GM23338 (cell line): ENCODE measurements around the gene TRMT44. TPM values are rescaled to one million over a fixed set of nuclear protein-coding genes. Genes with fewer than 3 reads are reported as not detected.

Experiments used
- ATAC-seq: fragments of 200-7000 bp; cut with Tn5 transposase; 3 replicates; pipeline ENCODE4 v1.9.1; 2020
- DNase-seq: peaks from one replicate; pipeline ENCODE4 v3.0.0-alpha.2; 2015; ENCODE audit warnings: low spot score
- H2AFZ ChIP-seq: fragments of 200-600 bp; sonication (generic); 2 replicates; pipeline ENCODE4 v1.8.0; 2016; ENCODE audit warnings: antibody characterized with exemption, mild to moderate bottlenecking, moderate library complexity
- H3F3A ChIP-seq: fragments of 200-600 bp; sonication (generic); replicated peaks from 2 replicates; pipeline ENCODE4 v1.8.0; 2017; ENCODE audit warnings: antibody characterized with exemption, mixed run types, low read depth
- H3K27ac ChIP-seq: fragments of 200-600 bp; sonication (generic); 2 replicates; pipeline ENCODE4 v1.6.1; 2016; ENCODE audit warnings: low read depth
- H3K27me3 ChIP-seq: fragments of 200-600 bp; sonication (generic); 2 replicates; pipeline ENCODE4 v1.8.0; 2016; ENCODE audit warnings: mild to moderate bottlenecking, mixed run types, moderate library complexity; ENCODE audit not compliant: insufficient read depth
- H3K36me3 ChIP-seq: fragments of 200-600 bp; sonication (generic); 2 replicates; pipeline ENCODE4 v1.8.0; 2016; ENCODE audit warnings: mild to moderate bottlenecking; ENCODE audit not compliant: insufficient read depth
- H3K4me1 ChIP-seq: fragments of 200-600 bp; sonication (generic); 2 replicates; pipeline ENCODE4 v1.8.0; 2016; ENCODE audit warnings: mild to moderate bottlenecking, moderate library complexity; ENCODE audit not compliant: insufficient read depth
- H3K4me2 ChIP-seq: fragments of 200-600 bp; sonication (generic); 2 replicates; pipeline ENCODE4 v1.7.1; 2017; ENCODE audit warnings: mixed run types
- H3K4me3 ChIP-seq: fragments of 200-600 bp; sonication (generic); 2 replicates; pipeline ENCODE4 v1.6.1; 2016; ENCODE audit warnings: mixed run types
- H3K79me2 ChIP-seq: fragments of 200-600 bp; sonication (generic); replicated peaks from 2 replicates; pipeline ENCODE4 v1.8.0; 2017; ENCODE audit warnings: mild to moderate bottlenecking; ENCODE audit not compliant: insufficient read depth
- H3K9me2 ChIP-seq: fragments of 200-600 bp; sonication (generic); 2 replicates; pipeline ENCODE4 v1.8.0; 2017; ENCODE audit not compliant: insufficient read depth
- H4K20me1 ChIP-seq: fragments of 200-600 bp; sonication (generic); replicated peaks from 2 replicates; pipeline ENCODE4 v1.8.0; 2017; ENCODE audit warnings: mild to moderate bottlenecking; ENCODE audit not compliant: insufficient read depth
- H3K27ac Mint-ChIP-seq: 2 replicates; pipeline ENCODE4 v1.8.0; 2020; ENCODE audit warnings: inconsistent platforms, mild to moderate bottlenecking, moderate library complexity, mixed read lengths
- H3K27me3 Mint-ChIP-seq: 3 replicates; pipeline ENCODE4 v1.8.0; 2022; ENCODE audit warnings: low read depth, mild to moderate bottlenecking, moderate library complexity, mixed read lengths, inconsistent platforms; ENCODE audit not compliant: insufficient read depth, poor library complexity
- H3K36me3 Mint-ChIP-seq: 3 replicates; pipeline ENCODE4 v1.8.0; 2021; ENCODE audit warnings: low read depth, mild to moderate bottlenecking, inconsistent platforms, moderate library complexity, mixed read lengths
- H3K4me1 Mint-ChIP-seq: 3 replicates; pipeline ENCODE4 v1.8.0; 2020; ENCODE audit warnings: mild to moderate bottlenecking, inconsistent platforms, mixed read lengths
- H3K4me3 Mint-ChIP-seq: 3 replicates; pipeline ENCODE4 v1.8.0; 2021; ENCODE audit warnings: moderate library complexity, mild to moderate bottlenecking, inconsistent platforms, mixed read lengths
- H3K9me3 Mint-ChIP-seq: 3 replicates; pipeline ENCODE4 v1.8.0; 2020; ENCODE audit warnings: moderate library complexity, mild to moderate bottlenecking, inconsistent platforms, mixed read lengths
- CTCF ChIP-seq, 2 experiments: fragments of 200-600 bp in 1 of 2; sonication (generic) in 1 of 2; conservative IDR thresholded peaks; 2 replicates each; pipeline versions ENCODE4 v1.5.1 to v1.6.1; 2016 to 2017; ENCODE audit warnings: antibody characterized with exemption in 2 of 2, low read depth in 2 of 2, mild to moderate bottlenecking in 2 of 2, moderate library complexity in 1 of 2
- ETS1 ChIP-seq: IDR thresholded peaks from 2 replicates; pipeline ENCODE4 v1.6.1; 2016; ENCODE audit warnings: antibody characterized with exemption
- EZH2 ChIP-seq: fragments of 200-600 bp; sonication (generic); IDR thresholded peaks from one replicate; pipeline ENCODE4 v1.8.0; 2017; ENCODE audit warnings: antibody characterized with exemption, mild to moderate bottlenecking, low read depth; ENCODE audit not compliant: unreplicated experiment
- JUNB ChIP-seq: IDR thresholded peaks from one replicate; pipeline ENCODE4 v1.6.1; 2016; ENCODE audit warnings: antibody characterized with exemption; ENCODE audit not compliant: unreplicated experiment
- NANOG ChIP-seq: IDR thresholded peaks from 2 replicates; pipeline ENCODE4 v1.6.1; 2016; ENCODE audit warnings: antibody characterized with exemption, borderline replicate concordance
- STAT1 ChIP-seq: IDR thresholded peaks from one replicate; pipeline ENCODE4 v1.6.1; 2016; ENCODE audit warnings: antibody characterized with exemption; ENCODE audit not compliant: unreplicated experiment
- ZNF331 ChIP-seq: fragments of 250-450 bp; sonication (Bioruptor Pico); IDR thresholded peaks from 2 replicates; pipeline ENCODE4 v1.5.0; 2020; ENCODE audit warnings: low read depth, mild to moderate bottlenecking, moderate library complexity
- polyA plus RNA-seq: library from polyadenylated mRNA; unstranded; fragments of >200 nt; fragmentation: Nextera tagmentation; extraction: Ambion mirVana; gene quantifications from 2 replicates; pipeline ENCODE4 v1.2.1, GENCODE V29; 2016
- total RNA-seq: library from RNA; depleted of rRNA; stranded (reverse); fragments of >200 nt; shearing (Covaris generic); gene quantifications from 2 replicates; pipeline ENCODE4 v1.2.3, GENCODE V29; 2014

The TRMT44 gene
- total and polyA plus RNA-seq, 2 experiments from 2014 or later = 10.3 to 49.8 TPM

GRCh38 chr4:8403173-8403753, 37.3 kb upstream of the TRMT44 start:
- Histone ChIP-seq H3F3A (no peaks in the 10 kb centered on the region), H3K4me3 (no peak overlapping the region), H3K27me3 (no peaks in the 10 kb centered on the region), H3K79me2 (no peaks in the 10 kb centered on the region), H3K36me3 (no peaks in the 10 kb centered on the region), H3K4me2 (no peak overlapping the region), H3K4me1 (no peaks in the 10 kb centered on the region), H2AFZ (no peak overlapping the region), H3K9me2 (no peaks in the 10 kb centered on the region), H4K20me1 (no peaks in the 10 kb centered on the region), H3K27ac (no peak overlapping the region)
- peak; percentile 96 to 97 for TF ChIP-seq CTCF (conservative IDR thresholded peaks at IDR 0.05; ENCODE audit: low read depth in 2 of 2)
- TF ChIP-seq ZNF331 (CRISPR knock-in tag) = no peak
- TF ChIP-seq JUNB = no peak
- ATAC-seq = peak; percentile 97
- H3K27me3 Mint-ChIP-seq = peaks cover 17% of the 10 kb centered on the region
- H3K36me3 Mint-ChIP-seq = peaks cover 36% of the 10 kb centered on the region
- peaks cover 6% of the 10 kb centered on the region for H3K4me1 Mint-ChIP-seq
- no peak overlapping the region for H3K27ac Mint-ChIP-seq
- H3K9me3 Mint-ChIP-seq = peaks cover 18% of the 10 kb centered on the region
- no peak overlapping the region; the same call in 2 of the 3 replicates for H3K4me3 Mint-ChIP-seq
- peak; percentile 90 for DNase-seq

GRCh38 chr4:8403976-8404375, 36.6 kb upstream of the TRMT44 start:
- Mint-ChIP-seq H3K4me1 (peaks cover 4% of the 10 kb centered on the region; the same call in 2 of the 3 replicates), H3K36me3 (peaks cover 33% of the 10 kb centered on the region), H3K27ac (no peak overlapping the region), H3K4me3 (no peak overlapping the region), H3K27me3 (peaks cover 17% of the 10 kb centered on the region), H3K9me3 (peaks cover 18% of the 10 kb centered on the region)
- no peaks in the 10 kb centered on the region for H3K9me2 ChIP-seq
- no peak for ATAC-seq
- H3K4me2 ChIP-seq = no peak overlapping the region
- H3K27ac ChIP-seq = no peak overlapping the region
- no peak for DNase-seq
- no peak overlapping the region for H3K4me3 ChIP-seq
- H3K4me1 ChIP-seq = no peaks in the 10 kb centered on the region
- no peaks in the 10 kb centered on the region for H3K79me2 ChIP-seq
- TF ChIP-seq EZH2 (no peak), CTCF (conservative IDR thresholded peaks at IDR 0.05; ENCODE audit: low read depth in 2 of 2) (no peak), ETS1 (no peak), ZNF331 (CRISPR knock-in tag) (no peak), STAT1 (no peak), NANOG (no peak)
- no peaks in the 10 kb centered on the region for H3K36me3 ChIP-seq
- no peak overlapping the region for H2AFZ ChIP-seq
- no peaks in the 10 kb centered on the region for H4K20me1 ChIP-seq
- H3F3A ChIP-seq = no peaks in the 10 kb centered on the region
- no peaks in the 10 kb centered on the region for H3K27me3 ChIP-seq
